GM13977 (cell line): ENCODE results near the gene ATN1.
A peak's percentile ranks its signal among the peaks of the same experiment; 100 is the strongest.

Experiments
- DNase-seq: peaks from one replicate; pipeline ENCODE4 v3.0.0; 2012; ENCODE audit warnings: low spot score
- CTCF ChIP-seq: IDR thresholded peaks from 2 replicates; pipeline ENCODE4 v1.5.1; 2012; ENCODE audit warnings: mild to moderate bottlenecking, control low read depth; ENCODE audit not compliant: insufficient read depth; ENCODE audit errors: extremely low read depth, missing control alignments
- in situ Hi-C: fragments of 300-500 bp; cut with MboI; formaldehyde crosslinking; loops from one replicate; pipeline ENCODE4 v1.12.0; 2022; ENCODE audit warnings: low sequenced_read_pairs, low pct_unique_long_range_greater_than_20kb, mixed read lengths, inconsistent platforms; ENCODE audit not compliant: unreplicated experiment

Gene ATN1

GRCh38 chr12:6946033-6946919 is 18.5 kb downstream of the ATN1 start:
- in situ Hi-C loops: loop anchor here (25.0 kb wide), 1 partner anchor 166 kb away; the partner anchor contains the start of gene C1RL
- TF ChIP-seq CTCF: no peak
- DNase-seq: peak; percentile 75

GRCh38 chr12:6946920-6947374 is 19.2 kb downstream of the ATN1 start:
- in situ Hi-C loops: loop anchor here (25.0 kb wide), 1 partner anchor 165 kb away; the partner anchor contains the start of gene C1RL
- no peak for DNase-seq
- TF ChIP-seq CTCF: no peak

- TF ChIP-seq CTCF: no peak
- no peak for DNase-seq
- in situ Hi-C loops: loop anchor here (25.0 kb wide), 1 partner anchor 165 kb away; the partner anchor contains the start of gene C1RL
Observed at GRCh38 chr12:6947615-6948014, 19.9 kb downstream of the ATN1 start.

- in situ Hi-C loops: loop anchor here (25.0 kb wide), 1 partner anchor 163 kb away; the partner anchor contains the start of gene C1RL
- no peak for DNase-seq
- TF ChIP-seq CTCF: peak; percentile 26
Observed at GRCh38 chr12:6948873-6949594, 21.3 kb downstream of the ATN1 start.

GRCh38 chr12:6950401-6950801 is 22.6 kb downstream of the ATN1 start:
- in situ Hi-C loops: no loop called here
- DNase-seq: no peak
- peak; percentile 52 for TF ChIP-seq CTCF

- in situ Hi-C loops: no loop called here
- no peak for DNase-seq
- no peak for TF ChIP-seq CTCF
Observed at GRCh38 chr12:6950811-6951540, 23.2 kb downstream of the ATN1 start, which contains the start of gene PTPN6. TSS of gene PTPN6 (plus strand) at chr12:6951356. CDS start at chr12:6951513, 157 bp downstream.
